DMS 273 treated with DMSO at 0.1 percent for 48 hours (cell line): ENCODE measurements around the gene SLC22A3.
"Not testable (repeated sequence)": the region's sequence is repeated elsewhere in the genome, so short reads cannot be mapped to it uniquely, and the experiment has no call there.

Source experiments
- DNase-seq: peaks from one replicate; lab custom pipeline; 2025; lab: John Stamatoyannopoulos, UW

SLC22A3 gene

GRCh38 chr6:160445130-160445529 lies 97.0 kb downstream of the SLC22A3 start:
- DNase-seq = no peak

GRCh38 chr6:160447350-160447749 lies 99.2 kb downstream of the SLC22A3 start:
- DNase-seq = no peak

GRCh38 chr6:160449787-160450186 lies 101.6 kb downstream of the SLC22A3 start:
- DNase-seq = not testable (repeated sequence)

GRCh38 chr6:160450849-160451248 lies 102.7 kb downstream of the SLC22A3 start:
- DNase-seq = no peak

GRCh38 chr6:160454303-160454702 lies 106.1 kb downstream of the SLC22A3 start:
- DNase-seq = no peak

GRCh38 chr6:160455081-160455480 lies 106.9 kb downstream of the SLC22A3 start:
- no peak for DNase-seq

- no peak for DNase-seq
These were observed 107.5 kb downstream of the SLC22A3 start for GRCh38 chr6:160455541-160456213.

GRCh38 chr6:160456214-160456546 lies 108.0 kb downstream of the SLC22A3 start:
- DNase-seq = no peak

GRCh38 chr6:160457823-160458222 lies 109.6 kb downstream of the SLC22A3 start:
- no peak for DNase-seq

- no peak for DNase-seq
These were observed 113.5 kb downstream of the SLC22A3 start for GRCh38 chr6:160461641-160462040.

- no peak for DNase-seq
These were observed 113.9 kb downstream of the SLC22A3 start for GRCh38 chr6:160462116-160462515.

GRCh38 chr6:160462551-160463109 lies 114.5 kb downstream of the SLC22A3 start:
- no peak for DNase-seq

GRCh38 chr6:160464744-160465143 lies 116.6 kb downstream of the SLC22A3 start:
- DNase-seq = no peak

- DNase-seq = not testable (repeated sequence)
These were observed 119.2 kb downstream of the SLC22A3 start for GRCh38 chr6:160467261-160467871.

GRCh38 chr6:160469153-160469552 lies 121.0 kb downstream of the SLC22A3 start:
- no peak for DNase-seq

- not testable (repeated sequence) for DNase-seq
These were observed 127.9 kb downstream of the SLC22A3 start for GRCh38 chr6:160476056-160476455.

GRCh38 chr6:160477072-160477471 lies 128.9 kb downstream of the SLC22A3 start:
- DNase-seq = not testable (repeated sequence)

GRCh38 chr6:160477901-160478300 lies 129.7 kb downstream of the SLC22A3 start:
- DNase-seq = no peak

GRCh38 chr6:160487116-160487515 lies 138.9 kb downstream of the SLC22A3 start:
- no peak for DNase-seq

- DNase-seq = no peak
These were observed 140.9 kb downstream of the SLC22A3 start for GRCh38 chr6:160489091-160489490.

GRCh38 chr6:160494576-160494975 lies 146.4 kb downstream of the SLC22A3 start:
- no peak for DNase-seq

- no peak for DNase-seq
These were observed 152.5 kb downstream of the SLC22A3 start for GRCh38 chr6:160500639-160501038.
